H1 (cell line): ENCODE data around the gene NUP107. TPM values are rescaled to one million over a fixed set of nuclear protein-coding genes. Genes with fewer than 3 reads are reported as not detected.

Experiments used
- ASH2L ChIP-seq: fragments of 200-600, 300-600 bp; sonication (generic); IDR thresholded peaks from one replicate; pipeline ENCODE4 v1.7.1; 2017; ENCODE audit warnings: low read length
- CHD7 ChIP-seq: fragments of 300-600 bp; sonication (generic); IDR thresholded peaks from 2 replicates; pipeline ENCODE4 v1.7.1; 2012; ENCODE audit warnings: low read length, moderate library complexity, mild to moderate bottlenecking, inconsistent platforms; ENCODE audit not compliant: insufficient replicate concordance
- EGR1 ChIP-seq: IDR thresholded peaks from 2 replicates; pipeline ENCODE4 v1.6.1; 2011; ENCODE audit warnings: low read depth, low read length, borderline replicate concordance
- SUZ12 ChIP-seq: fragments of 200-600 bp; sonication (generic); IDR thresholded peaks from 2 replicates; pipeline ENCODE4 v1.6.1; 2012; ENCODE audit warnings: mild to moderate bottlenecking, inconsistent platforms, low read length, moderate library complexity, mixed read lengths
- polyA plus RNA-seq, 7 experiments: library from polyadenylated mRNA; depleted of rRNA in 3 of 7; stranded (reverse) in 5 of 7; unstranded in 2 of 7; fragments of >200 nt in 5 of 7; fragments of 200-250 nt in 2 of 7; gene quantifications; 1 replicate in 5 of 7; 2 replicates in 1 of 7; 4 replicates in 1 of 7; pipeline versions ENCODE4 v1.2.1 to v1.2.3, GENCODE V29; 2011 to 2013; ENCODE audit warnings: missing spikeins in 2 of 7, mixed read lengths in 2 of 7
- total RNA-seq: library from RNA; stranded (reverse); fragmentation: NEBNext Ultra II Directional; extraction: Animal tissue kit (Norgen Biotek cat#: 25700); gene quantifications from 2 replicates; pipeline ENCODE4 v1.2.1, GENCODE V29; 2021

The NUP107 gene
- total and polyA plus RNA-seq, 2 of the 8 experiments (the other 6 are each of a cell fraction or from before 2014, with no cell fraction given) = 46.1 to 141 TPM

GRCh38 chr12:68739891-68740290, 53.1 kb downstream of the NUP107 start (continued):
- no peak for TF ChIP-seq CHD7
- TF ChIP-seq EGR1 = no peak
- TF ChIP-seq ASH2L = no peak
- no peak for TF ChIP-seq SUZ12
